Fibroblast of gingiva (primary cell): ENCODE results near the gene PIGN.

Experiments used
- DNase-seq: peaks from one replicate; pipeline ENCODE4 v3.0.0-alpha.2; 2011; ENCODE audit warnings: low read depth

PIGN gene

GRCh38 chr18:61998957-61999356, 187.9 kb downstream of the PIGN start:
- DNase-seq = peak; percentile 83

GRCh38 chr18:61998335-61998734, 188.5 kb downstream of the PIGN start:
- DNase-seq = no peak

GRCh38 chr18:61995618-61996017, 191.2 kb downstream of the PIGN start:
- DNase-seq = no peak

GRCh38 chr18:61993831-61994230, 193.0 kb downstream of the PIGN start:
- DNase-seq = no peak

- DNase-seq = peak; percentile 83
These were observed 193.9 kb downstream of the PIGN start for GRCh38 chr18:61992923-61993322.

GRCh38 chr18:61992285-61992684, 194.6 kb downstream of the PIGN start:
- DNase-seq = peak; percentile 73

GRCh38 chr18:61991836-61992235, 195.0 kb downstream of the PIGN start:
- no peak for DNase-seq

GRCh38 chr18:61991201-61991600, 195.7 kb downstream of the PIGN start:
- peak; percentile 50 for DNase-seq
